NCI-H345 treated with DMSO at 0.1 percent for 48 hours (cell line): ENCODE results near the gene HDAC4.
"Not testable (repeated sequence)": the region's sequence is repeated elsewhere in the genome, so short reads cannot be mapped to it uniquely, and the experiment has no call there.

Experiments used
- DNase-seq: peaks from one replicate; lab custom pipeline; 2025; ENCODE audit not compliant: unreplicated experiment; lab: John Stamatoyannopoulos, UW

Gene HDAC4

DNA sequence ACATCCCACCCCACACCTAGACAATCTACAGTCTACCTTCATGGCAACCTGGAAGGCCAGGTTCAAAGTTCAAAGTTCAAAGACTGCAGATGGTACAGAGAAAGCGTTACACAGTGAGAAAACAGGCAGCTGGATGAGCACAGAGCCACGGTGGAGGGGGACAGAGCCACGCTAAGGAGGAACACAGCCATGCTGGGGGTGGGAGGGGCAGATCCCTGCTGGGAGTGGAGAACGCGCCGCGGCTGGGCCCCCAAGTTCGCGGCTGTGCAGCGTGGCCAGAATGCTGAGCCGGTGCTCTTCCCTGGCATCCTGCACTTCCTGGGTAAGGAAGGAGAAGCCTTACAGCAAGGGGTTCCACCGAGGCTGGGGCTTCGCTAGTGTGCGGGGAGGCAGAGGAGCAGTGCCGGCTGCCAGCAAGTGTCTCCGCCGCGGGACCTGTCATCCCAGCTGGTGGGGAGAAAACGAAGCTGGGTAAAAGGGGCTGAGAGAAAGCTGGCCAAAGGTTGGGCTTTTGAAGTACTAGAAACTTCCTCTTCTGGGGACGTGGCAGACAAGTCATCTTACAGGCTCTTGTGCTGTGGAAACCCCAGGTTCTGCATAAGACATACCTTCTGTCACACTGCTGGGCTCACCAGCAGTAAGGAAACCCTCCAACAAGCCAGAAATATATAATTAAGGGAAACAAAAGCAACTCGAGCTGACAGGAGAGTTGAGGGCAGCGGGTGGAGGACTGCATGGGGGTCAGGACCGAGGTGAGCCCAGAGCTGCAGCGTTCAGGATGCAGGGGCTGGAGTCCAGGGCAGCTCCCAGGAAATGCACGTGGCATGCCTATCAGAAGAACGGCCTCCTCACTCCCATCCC lies 115.5 kb downstream of the HDAC4 start:
- DNase-seq = no peak

DNA sequence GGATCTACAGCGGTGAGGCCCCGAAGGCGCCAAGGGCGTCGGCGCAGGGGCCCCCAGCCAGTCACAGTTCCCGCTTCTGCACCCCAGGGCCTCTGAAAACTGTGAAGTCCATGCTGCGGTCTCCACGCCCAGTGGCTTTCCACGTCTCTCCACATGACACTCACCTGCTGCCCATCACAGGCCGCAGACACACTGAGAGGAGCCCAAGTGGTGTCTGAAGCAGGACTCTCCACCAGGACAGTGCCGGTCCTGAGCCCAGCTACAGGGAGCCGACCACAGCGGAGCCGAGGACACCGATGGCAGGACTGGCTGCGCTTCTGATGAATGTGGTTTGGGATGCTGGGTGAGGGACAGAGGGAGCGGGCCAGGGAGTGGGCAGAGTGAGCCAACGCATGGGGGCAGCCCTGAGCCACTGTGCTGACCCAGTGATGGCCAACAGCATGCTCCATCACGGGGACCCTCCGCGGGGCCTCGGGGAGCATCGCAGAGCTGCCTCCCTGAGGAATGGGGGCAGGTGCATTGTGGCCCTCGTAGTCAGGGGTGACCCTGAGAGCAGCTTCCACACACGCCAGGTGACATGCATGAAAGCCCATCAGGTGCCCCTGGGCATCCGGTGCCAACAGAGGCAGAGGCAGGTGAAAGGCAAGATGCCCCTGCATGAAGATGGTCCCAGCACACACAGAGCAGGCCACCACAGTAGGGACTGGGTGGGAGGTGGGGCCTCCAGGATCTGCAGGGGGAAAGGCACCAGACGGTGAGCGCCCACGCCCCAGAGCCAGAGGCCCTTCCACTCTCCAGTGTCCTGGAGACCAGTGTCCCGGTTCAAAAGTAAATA lies 116.6 kb downstream of the HDAC4 start:
- DNase-seq = no peak

DNA sequence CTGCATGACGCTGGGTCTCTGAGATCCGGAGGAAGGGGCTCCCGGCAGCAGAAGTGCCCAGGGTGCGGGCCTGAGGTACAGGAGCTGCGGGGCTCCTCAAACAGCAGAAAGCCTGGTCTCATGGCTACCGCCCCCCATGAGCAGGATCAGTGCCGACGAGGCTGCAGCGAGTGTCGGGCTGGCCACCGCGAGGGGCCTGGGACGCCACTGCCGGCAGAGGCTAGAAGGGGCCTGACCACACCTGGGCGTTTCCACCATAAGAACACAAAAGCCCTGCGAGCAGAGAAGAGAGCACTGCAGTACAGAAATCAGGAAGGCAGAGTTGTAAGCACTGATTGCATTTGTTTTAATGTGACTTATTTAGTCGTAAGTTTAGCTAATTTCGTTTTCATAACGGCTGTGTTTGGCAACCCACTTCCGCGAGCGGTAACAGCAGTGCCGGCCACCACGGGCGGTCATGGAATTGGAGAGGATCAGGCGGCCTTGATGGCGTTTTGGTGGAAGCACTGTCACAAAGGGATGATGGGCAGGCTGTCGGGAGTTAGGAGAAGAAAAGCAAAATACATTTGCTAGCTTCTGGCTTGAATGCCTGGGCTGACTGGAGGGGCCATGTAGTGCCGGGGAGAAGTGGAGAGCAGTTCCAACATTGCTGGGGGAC lies 117.4 kb downstream of the HDAC4 start:
- DNase-seq = no peak

DNA sequence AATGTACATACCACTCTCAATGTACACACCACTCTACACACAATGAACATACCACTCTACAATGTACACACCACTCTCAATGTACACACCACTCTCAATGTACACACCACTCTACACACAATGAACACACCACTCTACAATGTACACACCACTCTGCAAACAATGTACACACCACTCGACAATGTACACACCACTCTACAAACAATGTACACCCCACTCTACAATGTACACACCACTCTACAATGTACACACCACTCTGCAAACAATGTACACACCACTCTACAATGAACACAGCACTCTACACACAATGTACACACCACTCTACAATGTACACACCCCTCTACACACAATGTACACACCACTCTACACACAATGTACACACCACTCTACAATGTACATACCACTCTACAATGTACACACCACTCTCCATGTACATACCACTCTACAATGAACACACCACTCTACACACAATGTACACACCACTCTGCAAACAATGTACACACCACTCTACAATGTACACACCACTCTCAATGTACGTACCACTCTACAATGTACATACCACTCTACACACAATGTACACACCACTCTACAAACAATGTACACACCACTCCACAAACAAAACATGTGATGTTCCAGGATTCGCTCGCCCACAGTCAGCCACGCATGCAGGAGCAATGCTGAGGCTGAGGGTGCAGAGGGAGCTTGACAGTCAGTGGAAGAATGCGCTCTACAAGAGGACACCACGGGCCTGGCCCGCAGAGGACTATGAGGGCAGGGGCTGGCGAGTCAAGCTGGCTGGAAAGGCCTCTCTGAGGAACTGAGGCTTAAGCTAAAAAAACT lies 118.2 kb downstream of the HDAC4 start:
- DNase-seq = no peak

DNA sequence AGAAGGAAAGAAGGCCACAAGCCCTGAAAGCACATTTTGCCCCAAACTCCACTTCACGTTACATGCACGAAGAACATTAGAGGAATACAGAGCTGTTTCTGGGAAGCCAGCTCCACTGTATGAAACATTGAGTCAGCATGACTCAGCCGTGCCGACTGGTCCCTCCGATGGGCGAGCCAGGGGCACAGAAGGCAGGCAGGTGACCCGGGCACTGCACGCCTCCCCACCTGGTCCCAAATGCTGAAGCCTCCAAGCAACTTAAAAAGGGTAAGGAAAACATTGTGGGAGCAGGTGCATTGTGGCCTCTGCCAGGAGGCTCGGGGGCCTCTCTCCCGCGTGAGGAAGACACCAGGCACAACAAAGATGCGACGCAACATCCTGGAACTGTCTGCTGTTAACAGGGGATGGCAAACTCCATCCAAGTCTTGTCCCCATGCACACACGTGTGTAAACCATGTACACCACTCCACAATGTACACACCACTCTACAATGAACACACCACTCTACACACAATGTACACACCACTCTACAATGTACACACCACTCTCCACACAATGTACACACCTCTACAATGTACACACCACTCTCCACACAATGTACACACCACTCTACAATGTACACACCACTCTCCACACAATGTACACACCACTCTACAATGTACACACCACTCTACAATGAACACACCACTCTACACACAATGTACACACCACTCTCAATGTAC lies 120.4 kb downstream of the HDAC4 start:
- not testable (repeated sequence) for DNase-seq

GRCh38 chr2:239279508-239280295 lies 121.1 kb downstream of the HDAC4 start:
- no peak for DNase-seq

GRCh38 chr2:239278941-239279365 lies 121.9 kb downstream of the HDAC4 start:
- DNase-seq = no peak

GRCh38 chr2:239278361-239278760 lies 122.5 kb downstream of the HDAC4 start:
- no peak for DNase-seq

DNA sequence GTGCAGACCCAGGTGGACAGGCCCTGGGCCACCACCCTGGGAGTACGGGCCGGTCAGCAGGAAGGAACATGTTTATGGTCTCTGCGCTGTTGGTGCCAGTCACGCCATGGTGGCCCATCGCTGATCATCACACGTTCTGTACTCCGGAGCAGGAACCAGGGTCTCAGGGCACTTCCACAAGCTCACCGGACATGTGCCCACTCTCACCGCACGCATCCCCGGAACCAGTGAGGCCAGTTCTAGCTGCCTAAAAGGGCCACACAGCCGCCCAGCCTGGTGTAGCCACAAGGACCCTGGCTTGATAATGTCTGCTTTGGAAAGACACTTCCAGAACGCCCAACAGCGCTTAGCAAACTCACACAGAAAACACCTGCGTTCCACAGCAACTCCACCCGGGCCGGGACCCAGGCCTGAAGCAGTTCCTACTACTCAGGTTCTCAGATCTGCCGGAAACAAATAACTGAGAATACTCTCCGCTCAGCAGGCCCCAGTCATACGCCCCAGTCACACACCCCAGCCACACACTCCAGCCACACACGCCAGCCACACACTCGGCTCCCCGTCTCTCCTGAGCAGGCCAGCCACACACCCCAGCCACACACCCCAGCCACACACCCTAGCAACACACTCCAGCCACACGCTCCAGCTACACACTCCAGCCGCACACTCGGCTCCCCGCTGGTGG lies 123.3 kb downstream of the HDAC4 start:
- no peak for DNase-seq

- DNase-seq = no peak
These were observed 124.0 kb downstream of the HDAC4 start for GRCh38 chr2:239276851-239277250.

DNA sequence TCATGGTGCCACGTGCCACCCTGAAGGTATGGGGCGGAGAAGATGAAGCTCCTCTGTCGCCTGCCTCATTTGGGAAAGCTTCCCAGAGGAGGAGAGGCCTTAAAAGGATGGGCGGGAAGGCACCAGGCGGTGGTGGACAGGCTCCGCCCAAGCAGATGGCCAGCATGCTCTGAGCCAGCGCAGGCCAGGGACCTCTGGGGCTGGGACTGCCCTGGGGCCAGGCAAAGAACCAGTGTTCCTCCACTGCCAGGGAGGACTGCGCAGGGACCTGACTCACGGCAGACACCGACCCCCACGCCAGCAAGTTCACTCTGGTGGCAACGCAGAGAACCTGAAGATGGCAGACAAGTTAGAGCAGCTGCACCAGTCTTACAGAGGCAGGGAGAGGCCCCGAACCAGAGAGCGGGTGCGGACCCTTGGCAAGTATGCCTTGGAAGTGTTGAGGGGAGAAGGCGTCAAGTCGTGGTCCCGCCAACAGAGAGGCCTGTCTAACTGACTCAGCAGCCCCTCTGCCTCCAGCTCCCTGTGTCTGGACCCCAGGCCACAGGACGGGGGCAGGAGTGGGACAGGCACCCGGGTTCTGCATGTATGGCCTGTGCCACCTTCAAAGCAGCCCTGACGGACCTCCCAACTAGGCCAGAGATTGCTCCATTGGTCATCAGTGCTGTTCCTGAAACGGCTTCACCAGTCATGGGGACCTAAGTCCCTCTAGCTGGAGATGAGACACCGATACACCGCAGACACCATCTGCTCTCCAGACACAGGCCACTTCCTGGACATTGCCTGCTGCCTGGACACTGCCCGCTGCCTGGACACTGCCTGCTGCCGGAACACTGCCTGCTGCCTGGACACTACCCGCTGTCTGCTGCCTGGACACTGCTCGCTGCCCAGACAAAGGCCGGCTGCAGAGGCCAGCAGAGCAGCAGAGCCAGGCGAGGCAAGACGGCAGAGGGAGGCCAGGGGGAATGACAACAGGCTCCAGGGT lies 124.7 kb downstream of the HDAC4 start:
- no peak for DNase-seq

- DNase-seq = no peak
These were observed 125.7 kb downstream of the HDAC4 start for GRCh38 chr2:239275044-239275685.

- DNase-seq = no peak
These were observed 126.3 kb downstream of the HDAC4 start for GRCh38 chr2:239274391-239275043.

- no peak for DNase-seq
These were observed 127.3 kb downstream of the HDAC4 start for GRCh38 chr2:239273280-239274234.

DNA sequence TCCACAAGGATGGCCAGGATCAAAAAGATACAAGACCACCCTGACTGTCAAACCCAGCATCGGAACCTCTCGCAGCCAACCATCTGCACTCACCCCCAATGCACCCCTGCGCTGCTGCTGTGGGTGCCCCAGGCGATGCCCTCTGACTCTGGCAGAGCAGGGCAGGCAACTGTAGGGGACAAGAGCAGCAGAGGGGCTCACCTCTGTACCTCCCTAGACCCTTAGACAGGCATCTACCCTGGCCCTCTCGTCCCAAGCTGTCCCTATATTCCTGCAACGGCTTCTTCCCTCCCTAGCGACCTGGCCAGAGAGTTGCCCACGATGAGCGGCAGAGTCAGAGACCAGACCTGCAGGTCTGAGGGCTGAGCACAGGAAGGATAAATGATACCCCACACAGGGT lies 128.2 kb downstream of the HDAC4 start:
- DNase-seq = no peak
